Stimulated activated CD8-positive, alpha-beta memory T cell treated with anti-CD3 and anti-CD28 coated beads, Interleukin-15, amount 100 ng/mL, for 24 hours (primary cell): ENCODE data around the gene PBX1.
"Not testable (repeated sequence)": the region's sequence is repeated elsewhere in the genome, so short reads cannot be mapped to it uniquely, and the experiment has no call there.

ENCODE experiments used
- DNase-seq: peaks from one replicate; pipeline ENCODE4 v3.0.0-alpha.2; 2020; ENCODE audit warnings: low read depth

The PBX1 gene

DNA sequence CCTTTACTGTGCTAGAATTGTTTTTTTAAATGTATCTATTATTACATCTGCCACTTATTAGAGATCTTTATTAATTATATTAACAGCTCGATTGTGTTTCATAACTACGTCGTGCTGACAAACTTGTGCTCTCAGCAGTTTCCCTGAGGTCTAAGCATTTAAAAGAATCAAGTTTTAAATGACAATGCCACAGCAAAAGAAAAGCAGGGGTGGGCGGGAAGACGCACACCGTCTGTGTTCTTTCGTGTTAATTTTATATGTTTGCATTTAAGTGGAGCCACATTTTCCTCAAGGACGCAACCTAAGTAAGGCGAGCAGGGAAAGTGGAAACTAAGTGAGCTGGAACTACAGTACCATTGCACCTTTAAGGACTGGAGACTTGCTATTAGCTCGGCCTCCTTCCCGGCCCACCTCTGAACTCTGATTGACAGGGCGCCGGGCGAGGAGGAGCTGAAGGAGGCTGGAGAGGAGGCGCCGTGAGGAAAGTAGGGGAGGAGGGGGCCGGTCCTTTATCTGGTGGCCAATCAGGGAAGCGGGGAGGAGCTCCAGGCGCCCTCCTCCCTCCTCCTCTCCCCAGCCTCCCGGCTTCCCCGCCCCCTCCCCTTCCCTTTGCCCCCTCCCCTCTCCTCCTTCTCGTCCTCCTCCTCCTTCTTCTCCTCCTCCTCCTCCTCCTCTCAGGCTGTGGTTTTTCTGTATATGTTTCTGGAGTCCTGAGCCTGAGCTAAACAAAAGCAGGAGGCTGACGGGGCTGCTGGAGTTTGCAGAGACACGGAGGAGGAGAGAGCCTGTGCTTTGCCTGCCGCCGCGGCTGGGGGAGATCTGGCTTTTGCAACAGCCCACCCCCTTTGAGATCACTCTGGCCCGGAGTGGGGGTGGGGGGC lies at the start of gene PBX1:
PBX1 (plus strand) TSS at position 724 of the 881 bp plus-strand sequence.
- peak; percentile 21 for DNase-seq

DNA sequence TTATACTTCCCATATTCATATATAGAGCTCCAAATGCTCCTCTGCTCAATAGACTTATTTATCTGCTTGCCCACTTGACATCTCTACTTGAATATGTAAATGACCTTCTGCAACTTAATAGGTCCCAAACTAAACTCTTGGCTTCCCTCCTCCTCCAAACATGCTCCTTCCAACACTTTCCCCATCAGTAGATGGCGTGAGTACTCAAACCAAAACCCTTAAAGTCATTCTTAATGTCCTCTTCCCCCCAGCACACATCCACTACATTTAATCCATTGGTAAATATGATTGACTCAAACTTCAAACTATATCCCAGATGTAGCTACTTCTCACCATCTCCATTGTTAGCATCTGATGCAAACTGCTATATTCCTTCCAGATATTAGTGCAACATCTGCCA lies 48.5 kb upstream of the PBX1 start:
- DNase-seq = no peak

DNA sequence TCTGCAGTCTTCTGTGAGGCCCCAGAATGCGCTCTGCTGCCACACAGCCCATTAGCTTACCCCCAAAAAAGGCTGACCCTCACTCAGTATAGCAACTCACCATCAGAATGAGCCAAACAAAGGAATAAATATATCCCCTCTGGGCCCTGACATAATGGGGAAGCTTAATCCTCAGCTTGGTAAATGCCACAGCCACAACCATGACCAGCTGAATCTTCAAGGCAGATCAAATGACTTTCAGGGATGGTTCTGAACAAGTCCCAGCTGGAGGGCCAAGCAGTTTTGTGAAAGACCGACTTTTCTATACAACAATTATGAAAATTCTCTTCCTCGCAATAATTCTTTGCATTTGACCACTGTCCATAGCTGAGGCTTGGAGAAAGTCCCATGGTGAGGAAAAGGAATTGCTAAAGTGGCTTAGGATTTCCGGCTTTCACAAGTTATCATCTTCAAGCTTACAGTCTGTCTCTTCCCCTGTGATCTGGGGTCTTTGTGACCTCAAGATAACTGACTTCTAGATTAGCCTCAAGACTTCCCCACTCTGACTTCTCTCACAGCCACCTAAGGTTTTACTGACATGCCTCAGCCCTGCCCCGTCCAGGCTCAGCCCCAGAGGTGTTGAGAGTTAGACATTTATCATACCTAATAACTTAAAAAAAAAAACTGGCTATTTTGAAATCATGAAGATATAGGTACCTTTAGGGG lies 47.8 kb upstream of the PBX1 start:
- DNase-seq = no peak

DNA sequence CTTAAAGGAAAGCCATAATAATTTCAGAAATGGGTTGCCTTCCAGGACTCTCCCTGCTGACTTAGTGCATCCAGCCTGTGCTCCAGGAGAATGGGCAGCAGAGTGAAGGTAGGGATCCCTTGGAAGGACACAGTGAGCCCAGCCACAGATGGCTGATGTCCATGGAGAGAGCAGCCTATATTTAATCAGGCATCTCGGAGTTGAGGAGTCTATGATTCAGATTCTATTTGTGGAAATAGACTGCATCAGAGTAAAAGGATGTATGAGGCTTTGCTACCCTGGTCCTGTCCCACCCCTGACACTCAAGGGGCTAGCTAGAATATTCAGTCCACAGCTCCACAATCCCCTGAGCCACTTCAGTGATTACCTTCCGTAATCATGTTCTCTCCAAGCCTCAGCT lies 43.8 kb upstream of the PBX1 start:
- DNase-seq = no peak

DNA sequence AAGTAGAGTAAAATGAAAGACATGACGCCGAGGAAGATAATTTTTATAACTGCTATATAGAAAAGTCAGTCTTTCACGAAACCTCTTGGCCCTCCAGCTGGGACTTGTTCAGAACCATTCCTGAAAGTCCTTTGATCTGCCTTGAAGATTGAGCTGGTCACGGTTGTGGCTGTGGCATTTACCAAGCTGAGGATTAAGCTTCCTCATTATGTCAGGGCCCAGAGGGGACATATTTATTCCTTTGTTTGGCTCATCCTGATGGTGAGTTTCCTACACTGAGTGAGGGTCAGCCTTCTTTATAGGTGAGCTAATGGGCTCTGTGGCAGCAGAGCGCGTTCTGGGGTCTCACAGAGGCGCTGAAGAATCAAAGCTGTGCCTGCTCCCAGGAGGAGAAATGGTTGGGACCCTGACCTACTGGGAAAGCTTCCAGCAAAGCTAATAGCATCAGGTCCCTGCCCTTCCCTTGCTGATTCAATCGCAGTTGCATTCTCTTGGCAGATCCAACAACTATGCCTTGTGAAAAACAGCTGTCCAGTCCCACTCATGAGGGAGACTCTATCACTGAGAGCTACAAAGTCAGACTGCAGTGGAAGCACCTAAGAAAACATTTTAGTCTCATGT lies 43.2 kb upstream of the PBX1 start:
- DNase-seq = no peak

DNA sequence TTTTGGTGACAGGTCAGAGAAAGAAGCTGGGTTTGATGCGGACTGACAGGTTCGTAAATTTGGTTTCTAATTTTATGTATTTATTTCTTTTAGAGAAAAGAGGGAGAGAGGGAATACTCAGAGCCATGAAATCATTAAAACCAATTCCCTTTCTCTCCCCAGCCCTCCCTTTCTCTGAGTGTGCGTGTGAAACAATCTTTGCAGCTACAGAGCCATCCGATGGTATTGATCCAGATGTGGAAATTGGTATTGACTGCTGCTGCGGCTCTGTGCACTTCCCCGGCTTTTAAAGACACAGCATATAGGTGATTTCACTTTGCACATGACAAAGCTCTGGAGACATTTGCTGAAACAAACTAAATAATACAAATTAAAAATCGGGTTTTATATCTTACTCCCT lies 42.4 kb upstream of the PBX1 start:
- DNase-seq = no peak

DNA sequence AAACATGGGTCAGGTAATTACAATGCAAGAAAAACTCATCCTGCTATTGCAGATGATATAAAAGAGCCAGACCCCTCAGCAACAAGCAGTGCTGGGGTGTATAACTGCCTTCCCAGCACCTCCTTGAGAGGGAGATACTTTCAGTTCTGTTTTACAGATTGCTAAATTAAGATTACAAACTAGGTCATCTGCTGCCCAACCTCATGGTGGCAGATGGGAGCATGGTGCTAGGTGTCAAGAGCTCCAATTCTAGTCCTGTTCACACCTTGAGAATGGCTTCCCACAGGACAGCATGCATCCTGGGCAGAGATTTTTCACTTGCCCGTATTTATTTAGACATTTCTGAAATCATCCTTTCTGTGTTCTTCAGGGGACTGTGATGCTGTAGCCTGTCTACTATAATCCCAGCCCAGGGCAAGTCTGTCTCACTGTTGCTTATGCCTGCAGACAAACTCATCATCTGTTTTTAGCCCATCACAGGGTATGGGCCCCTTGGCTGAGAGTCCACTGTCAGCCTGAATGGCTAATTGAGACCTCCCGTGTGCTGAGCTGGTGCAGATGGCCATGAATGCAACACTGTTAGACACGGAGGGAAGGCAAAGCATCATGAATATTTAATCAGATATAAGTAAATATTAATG lies 40.2 kb upstream of the PBX1 start:
- DNase-seq = no peak

DNA sequence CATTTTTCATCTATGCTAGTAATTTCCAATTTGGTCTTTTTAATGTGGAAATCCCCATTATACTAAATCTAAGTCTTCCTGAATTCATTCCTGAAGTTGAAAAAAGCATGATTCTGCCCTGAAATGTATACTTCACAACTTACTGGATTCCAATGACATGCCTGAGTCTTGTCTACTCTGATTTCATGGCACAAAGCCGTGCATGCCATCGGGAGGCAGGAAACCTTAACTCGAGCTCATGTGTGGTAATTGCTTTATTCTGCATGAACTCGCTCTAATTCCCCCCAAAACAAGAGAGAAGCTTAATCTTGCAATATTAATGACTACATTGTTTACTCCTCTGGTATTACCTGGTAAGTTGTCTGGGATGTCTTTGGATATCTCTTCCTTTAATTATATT lies 39.6 kb upstream of the PBX1 start:
- DNase-seq = no peak

DNA sequence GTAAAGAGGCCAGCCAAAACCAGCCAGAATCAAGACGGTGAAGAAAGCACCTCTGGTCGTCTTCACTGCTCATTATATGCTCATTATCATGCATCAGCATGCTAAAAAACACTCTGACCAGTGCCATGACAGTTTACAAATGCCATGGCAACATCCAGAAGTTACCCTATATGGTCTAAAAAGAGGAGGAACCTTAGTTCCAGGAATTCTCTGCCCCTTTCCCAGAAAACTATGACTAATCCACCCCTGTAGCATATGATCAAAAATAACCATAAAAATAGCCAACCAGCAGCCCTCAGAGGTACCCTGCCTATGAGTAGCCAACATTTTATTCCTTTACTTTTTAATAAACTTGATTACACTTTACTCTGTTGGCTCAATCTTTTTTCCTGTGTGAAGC lies 34.2 kb upstream of the PBX1 start:
- no peak for DNase-seq

DNA sequence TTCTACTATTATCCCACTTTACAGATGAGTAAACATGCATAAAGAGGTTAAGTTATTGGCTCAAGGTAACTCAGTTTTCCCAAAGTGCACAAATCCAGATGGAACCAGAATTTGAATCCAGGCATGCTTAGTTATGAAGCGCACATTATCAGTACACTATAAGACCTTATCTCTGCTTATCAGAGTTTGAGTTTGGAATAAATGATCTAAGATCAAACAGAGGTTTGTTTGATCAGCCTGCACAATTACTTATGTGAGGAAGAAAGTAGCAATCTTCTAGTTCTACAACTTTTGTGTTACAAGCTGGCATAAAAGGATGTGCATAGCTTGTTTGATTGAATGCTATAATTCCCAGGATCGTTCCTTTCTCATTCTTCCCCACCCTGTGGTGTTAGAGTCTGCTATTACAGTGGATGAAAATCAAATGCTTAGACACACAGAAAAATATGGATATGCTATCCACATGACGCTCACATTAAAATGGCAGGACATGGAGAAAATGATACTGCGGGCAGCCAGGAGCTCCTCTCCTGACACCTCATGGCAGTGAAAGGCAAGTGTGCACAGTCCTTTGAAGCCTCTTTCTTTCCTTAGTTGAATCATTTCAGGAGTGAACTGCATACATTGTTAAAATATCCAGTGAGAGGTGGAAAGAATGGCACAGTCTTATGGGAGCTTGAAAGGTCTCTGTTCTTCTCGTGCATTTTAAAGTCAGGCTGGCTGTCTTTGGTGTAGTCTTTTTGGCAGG lies 23.9 kb upstream of the PBX1 start:
- no peak for DNase-seq

DNA sequence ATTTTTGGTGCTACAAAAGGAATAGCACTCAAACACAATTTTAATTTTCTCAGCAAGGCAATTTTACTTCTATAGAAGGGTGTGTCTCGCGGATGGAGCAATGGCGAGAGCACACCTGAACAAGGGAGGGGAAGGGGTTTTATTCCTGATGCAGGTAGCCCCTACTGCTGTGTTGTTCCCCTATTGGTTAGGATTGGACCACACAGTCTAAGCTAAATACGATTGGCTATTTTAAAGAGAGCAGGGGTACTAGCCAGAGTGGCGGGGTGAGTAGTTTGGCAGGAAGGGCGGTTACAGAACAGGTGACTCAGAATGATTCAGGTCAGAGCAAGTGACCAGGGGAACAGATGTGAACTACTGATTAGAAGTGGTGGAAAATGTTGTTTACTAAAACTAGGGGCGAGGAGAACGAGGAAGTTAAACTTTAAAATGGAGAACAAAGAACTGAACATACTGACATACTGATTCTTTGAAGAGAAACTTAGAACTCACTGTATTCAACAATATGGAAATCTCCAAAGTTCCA lies 6.5 kb upstream of the PBX1 start:
- DNase-seq = not testable (repeated sequence)

DNA sequence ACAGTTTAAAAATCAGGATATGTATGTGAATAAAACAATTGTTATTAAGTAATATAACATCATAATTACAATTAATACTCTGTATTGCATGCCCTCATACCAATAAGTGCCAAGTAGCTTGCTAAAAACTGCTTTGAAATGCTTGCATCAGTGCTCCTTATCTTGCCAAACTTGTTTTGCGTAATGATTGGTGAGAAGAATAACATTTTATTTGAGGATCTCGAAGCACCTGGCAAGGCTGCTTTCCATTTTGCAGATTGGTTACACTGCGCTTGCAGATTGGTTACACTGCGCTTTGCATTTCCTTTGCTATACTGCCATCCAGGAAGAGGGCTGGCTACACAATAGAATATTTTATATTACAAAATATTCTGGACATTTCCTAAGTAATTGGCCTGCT lies 1.7 kb upstream of the PBX1 start:
- DNase-seq = no peak

DNA sequence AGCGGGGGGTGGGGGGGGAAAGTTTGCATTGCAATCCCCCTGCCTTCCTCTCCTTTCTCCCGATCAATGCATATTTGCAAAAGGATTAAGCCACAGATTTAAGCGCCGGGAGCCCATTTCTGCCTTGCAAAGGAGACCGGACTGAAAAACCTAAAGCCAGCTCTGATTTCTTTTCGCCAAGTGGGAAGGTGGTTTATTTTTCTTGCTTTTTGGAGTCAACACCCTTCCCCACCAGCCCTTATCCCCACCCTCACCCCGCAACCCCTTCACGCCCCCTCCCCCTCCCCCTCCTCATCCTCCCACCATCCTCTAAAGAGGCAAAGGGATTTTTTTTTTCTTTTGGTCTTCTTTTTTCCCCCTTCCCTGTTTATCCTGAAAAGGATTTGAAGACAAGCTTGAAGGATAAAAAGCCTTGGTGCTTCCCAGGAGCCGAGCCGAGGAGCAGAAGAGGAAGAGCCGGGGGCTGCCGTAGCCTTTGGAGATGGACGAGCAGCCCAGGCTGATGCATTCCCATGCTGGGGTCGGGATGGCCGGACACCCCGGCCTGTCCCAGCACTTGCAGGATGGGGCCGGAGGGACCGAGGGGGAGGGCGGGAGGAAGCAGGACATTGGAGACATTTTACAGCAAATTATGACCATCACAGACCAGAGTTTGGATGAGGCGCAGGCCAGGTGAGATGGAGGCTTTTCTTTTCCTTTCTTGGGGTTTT lies 513 bp downstream of the PBX1 start:
- DNase-seq = no peak

DNA sequence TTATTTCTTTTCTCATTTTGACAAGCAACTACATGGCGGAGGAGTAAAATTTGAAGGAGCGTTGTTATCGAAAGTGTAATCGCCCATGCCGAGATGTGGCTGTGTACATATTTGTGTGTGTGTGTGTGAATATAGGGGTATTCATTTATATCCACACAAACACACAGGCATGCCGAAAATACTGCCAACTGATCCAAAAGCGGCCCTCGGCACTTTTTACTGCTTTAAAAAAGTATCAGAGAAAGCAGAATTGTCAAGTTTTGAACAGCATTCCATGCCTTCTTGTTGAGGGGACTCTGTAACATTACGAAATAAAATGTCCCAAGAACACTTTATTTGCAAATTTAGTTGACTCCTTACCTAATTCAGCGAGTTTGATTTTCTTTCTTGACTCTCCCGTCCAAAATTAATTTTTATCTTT lies 1.1 kb downstream of the PBX1 start:
- DNase-seq = no peak

DNA sequence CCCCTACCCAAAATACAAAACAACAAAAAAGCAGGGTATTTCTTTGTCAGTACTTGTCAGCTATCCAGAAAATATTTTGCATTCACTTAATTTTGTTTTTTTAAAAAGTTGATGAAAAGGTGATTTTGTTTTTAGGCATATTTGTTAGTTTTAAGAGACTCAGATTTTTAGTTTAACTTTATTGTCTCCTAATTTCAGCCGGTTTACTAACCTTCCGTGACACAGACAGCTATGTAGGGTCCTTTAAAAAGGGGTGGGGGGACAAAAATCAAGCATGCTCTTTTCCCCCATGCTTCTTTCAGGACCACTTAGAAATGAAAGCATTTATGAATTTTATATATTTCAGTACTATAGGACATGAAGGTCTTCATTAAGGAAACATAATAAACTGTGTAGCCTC lies 1.6 kb downstream of the PBX1 start:
- no peak for DNase-seq

DNA sequence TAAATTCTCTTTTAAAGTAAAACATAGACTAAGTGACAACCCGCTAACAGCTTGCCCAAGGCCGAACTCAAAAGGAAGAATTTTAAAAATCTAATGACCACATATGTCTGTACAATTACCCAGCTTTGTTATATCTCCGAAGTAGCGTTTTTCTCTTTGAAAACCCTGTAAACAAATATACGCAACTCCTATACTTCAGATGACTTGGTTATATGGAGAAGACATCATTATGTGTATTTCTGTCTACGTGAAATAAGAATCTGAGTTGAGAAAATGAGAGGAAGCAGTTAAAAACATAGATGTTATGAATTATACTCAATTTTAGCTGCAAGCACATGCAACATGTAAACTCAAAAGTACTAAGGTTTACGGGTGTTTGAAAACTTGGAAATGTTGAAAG lies 2.0 kb downstream of the PBX1 start:
- DNase-seq = no peak

DNA sequence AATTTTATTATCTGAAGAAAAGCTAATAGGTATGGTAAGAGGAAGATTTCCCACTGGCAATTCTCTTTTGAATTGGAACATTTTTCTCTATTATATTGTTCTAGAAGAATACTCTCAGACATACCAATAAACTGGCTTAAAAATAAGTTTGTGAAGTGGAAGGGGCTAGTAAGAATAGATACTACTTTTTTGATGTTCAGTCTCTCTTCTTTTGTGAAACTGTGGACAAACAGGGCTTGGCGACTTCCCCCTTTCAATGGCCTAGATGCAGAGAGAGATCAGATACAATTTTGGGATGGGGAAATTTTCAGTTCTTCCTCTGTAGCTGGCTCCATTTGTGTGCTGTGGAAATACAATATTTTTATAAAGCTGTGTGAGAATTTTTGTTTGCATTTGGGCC lies 2.5 kb downstream of the PBX1 start:
- DNase-seq = no peak

DNA sequence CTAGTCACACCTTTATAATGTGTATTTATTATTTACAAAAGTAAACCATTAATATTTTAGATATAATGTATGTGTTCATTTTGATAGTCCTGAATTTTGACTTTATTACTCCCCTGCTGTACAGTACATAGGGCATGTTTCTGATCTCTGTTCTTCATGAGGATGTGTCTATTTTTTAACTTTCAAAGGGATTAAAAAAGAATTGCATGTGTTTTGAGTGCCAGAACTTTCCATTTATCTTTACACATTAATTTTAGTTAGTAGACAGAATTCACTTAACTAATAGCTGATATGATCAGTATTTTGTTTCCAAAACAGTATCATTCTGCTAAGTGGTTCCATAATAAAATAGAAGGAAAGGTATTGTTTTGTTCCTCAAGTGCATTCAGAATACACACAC lies 3.1 kb downstream of the PBX1 start:
- DNase-seq = no peak

DNA sequence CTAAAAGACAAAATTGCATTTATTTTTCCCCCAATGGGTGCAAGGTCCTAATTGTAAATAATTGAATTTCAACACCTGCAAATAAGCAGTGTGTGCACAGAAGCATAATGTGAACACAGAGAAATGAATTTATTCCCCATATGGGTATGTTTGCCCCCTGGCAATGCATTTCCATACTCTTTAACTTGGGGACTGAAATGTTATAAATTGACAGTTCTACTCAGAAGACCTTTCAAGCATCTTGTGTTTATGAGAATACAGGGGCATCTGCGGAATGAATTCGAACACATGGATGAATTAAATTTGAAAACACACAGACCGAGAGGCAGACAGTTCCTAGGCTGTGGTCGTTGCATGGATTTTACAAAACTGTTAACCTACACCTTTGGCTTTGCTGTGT lies 3.5 kb downstream of the PBX1 start:
- DNase-seq = no peak

DNA sequence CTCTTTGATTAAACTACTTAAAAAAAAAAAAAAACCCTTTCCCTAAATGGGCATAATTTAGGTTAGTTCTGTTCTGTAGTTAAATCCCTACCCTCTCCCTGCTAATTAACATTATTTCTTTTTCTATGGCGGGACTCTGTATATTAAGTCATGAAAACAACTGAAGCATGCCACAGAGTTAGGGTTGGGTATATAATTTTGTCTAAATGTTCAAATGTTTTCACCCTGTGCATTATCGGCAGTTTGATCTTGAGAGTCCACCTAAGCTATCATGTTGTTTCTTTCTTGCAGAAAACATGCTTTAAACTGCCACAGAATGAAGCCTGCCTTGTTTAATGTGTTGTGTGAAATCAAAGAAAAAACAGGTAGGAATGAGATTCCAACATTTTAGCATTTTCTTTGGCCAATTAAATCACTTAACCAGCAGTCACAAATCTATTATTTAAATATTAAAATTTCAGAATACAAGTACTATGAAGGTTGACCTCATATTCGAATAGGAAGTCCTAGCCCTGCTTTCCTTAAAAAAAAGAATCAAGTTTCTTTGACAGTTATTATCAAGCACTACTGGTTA lies 4.0 kb downstream of the PBX1 start:
- no peak for DNase-seq
